Activated CD8-positive, alpha-beta memory T cell treated with anti-CD3 and anti-CD28 coated beads for 36 hours (primary cell): ENCODE data around the gene TCF15. TPM values are rescaled to one million over a fixed set of nuclear protein-coding genes. Genes with fewer than 3 reads are reported as not detected.
"Not testable (repeated sequence)": the region's sequence is repeated elsewhere in the genome, so short reads cannot be mapped to it uniquely, and the experiment has no call there.

ENCODE experiments used
- CTCF ChIA-PET: fragments of 350-600 bp; sonication (Branson Sonifier 250); formaldehyde crosslinking; loops from one replicate; lab custom pipeline; 2021; ENCODE audit warnings: antibody characterized with exemption; lab: Charles Lee
- POLR2A ChIA-PET: fragments of 350-600 bp; sonication (Branson Sonifier 250); formaldehyde crosslinking; loops from one replicate; lab custom pipeline; 2021; ENCODE audit warnings: antibody characterized with exemption; lab: Charles Lee
- total RNA-seq, 2 experiments: library from RNA; stranded (reverse); gene quantifications; one replicate each; pipeline ENCODE4 v1.2.3, GENCODE V29; 2021

TCF15 gene
- total RNA-seq, 2 experiments from 2014 or later, result not detected

GRCh38 chr20:595330-596308, 14.5 kb downstream of the TCF15 start:
- CTCF ChIA-PET, result no interaction called here

DNA sequence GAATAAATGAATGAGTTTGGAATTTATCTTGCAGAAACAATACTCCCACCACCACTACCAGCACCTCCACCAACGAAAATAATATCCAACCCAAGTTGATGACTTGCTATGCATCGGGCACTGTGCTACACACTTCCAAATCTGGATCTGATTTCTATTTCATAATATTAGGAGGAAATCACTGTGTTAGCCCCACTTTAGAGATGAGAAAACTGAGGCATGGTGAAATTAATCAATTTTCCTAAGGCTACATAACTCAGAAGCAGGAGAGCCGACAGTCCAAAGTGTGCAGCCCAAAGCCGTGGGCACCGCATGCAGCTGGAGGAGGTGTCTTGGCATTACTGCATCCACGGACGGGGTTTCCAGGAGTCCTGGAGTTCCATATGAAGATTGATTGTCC, 17.6 kb downstream of the TCF15 start:
- CTCF ChIA-PET, result no interaction called here
- POLR2A ChIA-PET, result no interaction called here

More at GRCh38 chr20:595330-596308, 14.5 kb downstream of the TCF15 start:
- POLR2A ChIA-PET, result interaction anchor here (0.6 kb wide), 1 partner anchor 289 kb away, joined by 3 read pairs; no protein-coding TSS in a partner anchor

DNA sequence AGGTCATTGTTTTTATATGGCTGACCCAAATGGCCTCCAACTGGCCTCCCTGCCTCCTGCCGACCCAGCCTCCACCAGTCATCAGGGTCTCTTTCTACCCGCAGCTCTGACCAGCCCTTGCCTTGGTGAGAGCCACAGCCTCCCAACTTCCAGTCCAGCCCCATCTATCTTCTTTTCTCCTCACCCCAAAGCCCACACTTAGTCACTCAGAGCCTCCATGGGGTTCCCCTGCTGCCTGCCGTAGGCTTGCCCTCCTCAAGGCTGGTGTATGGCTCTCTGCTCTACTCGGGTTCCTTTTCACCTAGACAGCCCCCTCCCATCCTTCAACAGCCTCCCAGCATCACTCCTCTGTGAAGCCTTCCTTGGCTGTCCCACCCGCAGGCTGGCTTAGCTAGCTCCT, 18.2 kb downstream of the TCF15 start:
- CTCF ChIA-PET, result no interaction called here
- POLR2A ChIA-PET, result interaction anchor here (0.6 kb wide), 1 partner anchor 52 kb away, joined by 3 read pairs; no protein-coding TSS in a partner anchor

GRCh38 chr20:588932-589672, 21.0 kb downstream of the TCF15 start:
- ChIA-PET POLR2A (no interaction called here), CTCF (no interaction called here)

DNA sequence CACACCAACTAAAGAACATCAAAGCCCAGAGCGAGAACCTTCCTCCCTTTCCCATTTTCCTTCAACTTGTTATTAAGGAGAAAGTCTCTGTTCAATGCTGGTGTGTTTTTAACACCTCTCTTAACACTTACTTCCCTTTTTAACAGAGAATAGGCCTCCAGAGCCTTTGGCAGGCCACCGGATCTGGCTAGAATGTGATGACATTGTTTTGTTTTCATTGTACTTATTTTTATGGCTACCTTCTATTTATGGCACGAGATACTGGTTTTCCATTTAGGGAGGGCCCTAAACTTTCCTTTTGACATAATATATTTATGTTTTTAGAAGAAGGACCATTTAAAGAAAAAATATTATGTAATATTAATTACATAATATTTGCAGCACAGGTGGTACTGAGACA, 21.6 kb downstream of the TCF15 start:
- CTCF ChIA-PET, result no interaction called here

GRCh38 chr20:584971-585301, 25.2 kb downstream of the TCF15 start:
- ChIA-PET CTCF (no interaction called here), POLR2A (no interaction called here)

More for the DNA sequence above, 21.6 kb downstream of the TCF15 start:
- POLR2A ChIA-PET, result no interaction called here

GRCh38 chr20:584161-584970, 25.7 kb downstream of the TCF15 start:
- ChIA-PET CTCF (no interaction called here), POLR2A (no interaction called here)

DNA sequence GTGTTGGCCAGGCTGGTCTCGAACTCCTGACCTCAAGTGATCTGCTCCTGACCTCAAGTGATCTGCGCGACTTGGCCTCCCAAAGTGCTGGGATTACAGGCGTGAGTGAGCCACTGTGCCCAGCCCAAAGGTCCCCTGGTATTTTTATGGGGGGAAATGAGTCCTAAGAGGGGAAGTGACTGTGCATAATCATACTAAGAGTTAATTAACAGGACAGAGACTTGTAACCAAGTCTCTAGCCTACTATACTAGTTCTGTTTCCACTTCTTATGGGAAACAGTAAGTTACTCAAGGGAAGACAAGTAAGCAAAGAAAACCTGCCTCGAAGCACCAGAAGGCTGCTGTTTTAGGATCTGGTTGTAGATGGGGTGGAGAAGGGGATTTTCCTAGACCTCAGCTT, 27.9 kb downstream of the TCF15 start:
- CTCF ChIA-PET, result no interaction called here
- POLR2A ChIA-PET, result no interaction called here

DNA sequence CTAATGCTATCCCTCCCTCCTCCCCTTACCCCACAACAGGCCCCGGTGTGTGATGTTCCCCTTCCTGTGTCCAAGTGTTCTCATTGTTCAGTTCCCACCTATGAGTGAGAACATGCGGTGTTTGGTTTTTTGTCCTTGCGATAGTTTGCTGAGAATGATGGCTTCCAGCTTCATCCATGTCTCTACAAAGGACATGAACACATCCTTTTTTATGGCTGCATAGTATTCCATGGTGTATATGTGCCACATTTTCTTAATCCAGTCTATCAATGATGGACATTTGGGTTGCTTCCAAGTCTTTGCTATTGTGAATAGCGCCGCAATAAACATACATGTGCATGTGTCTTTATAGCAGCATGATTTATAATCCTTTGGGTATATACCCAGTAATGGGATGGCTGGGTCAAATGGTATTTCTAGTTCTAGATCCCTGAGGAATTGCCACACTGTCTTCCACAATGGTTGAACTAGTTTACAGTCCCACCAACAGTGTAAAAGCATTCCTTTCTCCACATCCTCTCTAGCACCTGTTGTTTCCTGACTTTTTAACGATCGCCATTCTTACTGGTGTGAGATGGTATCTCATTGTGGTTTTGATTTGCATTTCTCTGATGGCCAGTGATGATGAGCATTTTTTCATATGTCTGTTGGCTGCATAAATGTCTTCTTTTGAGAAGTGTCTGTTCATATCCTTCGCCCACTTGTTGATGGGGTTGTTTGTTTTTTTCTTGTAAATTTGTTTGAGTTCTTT, 31.0 kb downstream of the TCF15 start:
- CTCF ChIA-PET, result interaction anchor here (2.0 kb wide), 1 partner anchor 66 kb away, joined by 8 read pairs; no protein-coding TSS in a partner anchor
- POLR2A ChIA-PET, result not testable (repeated sequence)

- ChIA-PET CTCF (no interaction called here), POLR2A (no interaction called here)
Measured at GRCh38 chr20:577167-577791, 32.8 kb downstream of the TCF15 start.

DNA sequence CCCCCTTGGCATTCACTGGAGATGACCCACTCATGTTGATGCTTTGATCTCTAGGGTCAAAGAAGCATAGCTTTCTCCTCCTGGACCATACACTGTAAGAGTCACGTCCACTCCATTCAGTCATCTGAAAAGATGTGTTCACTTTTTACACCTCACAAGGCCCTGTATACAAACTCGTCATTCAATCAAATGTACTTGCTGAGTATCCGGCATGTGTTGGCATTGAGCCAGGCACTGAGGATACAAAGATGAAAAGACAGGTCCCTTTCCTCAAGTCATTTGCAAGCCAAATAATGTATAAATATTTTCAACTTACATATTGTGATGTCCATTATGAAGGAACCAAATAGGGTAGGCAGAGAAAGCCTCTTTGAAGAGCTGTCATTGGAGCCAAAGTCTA, 34.0 kb downstream of the TCF15 start:
- POLR2A ChIA-PET, result no interaction called here
- CTCF ChIA-PET, result interaction anchor here (0.6 kb wide), 1 partner anchor 242 kb away, joined by 3 read pairs; no protein-coding TSS in a partner anchor

DNA sequence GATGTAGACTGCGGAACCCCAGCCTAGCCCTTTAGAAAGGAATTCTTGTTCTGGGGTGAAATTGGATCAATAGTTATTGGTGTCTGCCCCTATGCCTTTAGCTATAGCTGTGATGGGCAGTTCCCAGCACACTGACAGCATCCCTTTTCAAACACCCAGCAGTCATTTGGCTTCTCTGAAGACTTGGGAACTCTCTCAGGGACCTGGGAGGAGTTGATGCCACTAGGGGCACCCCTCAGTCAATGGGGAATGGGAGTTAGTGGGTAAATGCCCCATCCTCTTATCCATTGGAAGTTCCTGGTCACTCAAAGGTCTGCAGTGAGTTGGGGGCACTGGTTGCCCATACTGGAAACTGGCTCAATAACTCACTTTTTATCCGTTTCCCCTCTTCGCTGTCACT, 34.9 kb downstream of the TCF15 start:
- ChIA-PET POLR2A (no interaction called here), CTCF (no interaction called here)

GRCh38 chr20:574297-574942, 35.7 kb downstream of the TCF15 start:
- ChIA-PET CTCF (no interaction called here), POLR2A (no interaction called here)

DNA sequence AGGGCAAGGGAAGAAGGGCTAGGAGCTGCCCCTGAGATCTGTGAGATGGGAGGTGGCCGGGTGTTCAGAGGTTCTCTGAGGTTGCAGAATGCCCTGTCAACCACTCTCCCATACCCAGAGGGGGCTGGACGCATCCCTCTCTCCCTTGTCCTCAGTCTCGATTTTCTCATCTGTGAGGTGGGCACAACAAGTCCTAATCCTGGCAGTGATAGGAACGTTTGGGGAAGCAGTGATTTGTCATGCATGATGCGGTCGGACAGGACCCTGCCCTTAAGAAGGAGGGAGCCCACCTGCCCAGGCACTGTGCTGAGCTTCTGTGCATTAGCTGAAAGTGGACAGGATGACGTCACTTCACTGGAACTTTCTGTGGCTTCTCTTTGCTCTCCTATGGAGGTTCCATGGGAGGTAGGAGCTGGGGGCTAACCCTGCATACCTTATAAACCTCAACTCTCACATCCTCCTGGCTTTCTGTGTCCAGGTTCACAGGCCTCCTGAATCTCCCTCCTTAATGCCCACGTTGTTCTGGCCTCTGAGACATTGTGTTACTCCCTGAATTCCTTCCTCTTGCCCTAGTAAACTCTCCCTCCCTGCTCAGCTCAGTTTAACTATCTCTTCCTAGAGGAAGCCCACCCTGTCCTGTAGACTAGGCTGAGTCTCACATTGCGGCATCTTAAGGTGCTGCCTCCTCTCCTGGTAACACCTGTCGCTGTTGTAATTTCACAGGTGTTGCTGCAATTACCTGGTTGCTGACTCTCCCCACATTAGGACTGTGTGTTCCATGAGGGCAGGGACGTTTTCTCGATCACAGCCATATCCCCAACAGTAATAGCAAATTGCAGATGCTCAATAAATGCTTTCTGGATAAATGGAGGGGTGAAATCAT, 36.5 kb downstream of the TCF15 start:
- ChIA-PET CTCF (no interaction called here), POLR2A (no interaction called here)

GRCh38 chr20:572727-573126, 37.4 kb downstream of the TCF15 start:
- POLR2A ChIA-PET, result no interaction called here
- CTCF ChIA-PET, result no interaction called here

GRCh38 chr20:571754-572441, 38.2 kb downstream of the TCF15 start:
- ChIA-PET CTCF (no interaction called here), POLR2A (no interaction called here)
